HG02678 (cell line): Measurements from ENCODE around the gene DNAAF5.
A peak's percentile ranks its signal among the peaks of the same experiment; 100 is the strongest.

Experiments used
- ATAC-seq: cut with Tn5 transposase; IDR thresholded peaks from one replicate; pipeline ENCODE4 v1.9.1; 2021; ENCODE audit warnings: mild to moderate bottlenecking, moderate library complexity; ENCODE audit not compliant: unreplicated experiment

The DNAAF5 gene

DNA sequence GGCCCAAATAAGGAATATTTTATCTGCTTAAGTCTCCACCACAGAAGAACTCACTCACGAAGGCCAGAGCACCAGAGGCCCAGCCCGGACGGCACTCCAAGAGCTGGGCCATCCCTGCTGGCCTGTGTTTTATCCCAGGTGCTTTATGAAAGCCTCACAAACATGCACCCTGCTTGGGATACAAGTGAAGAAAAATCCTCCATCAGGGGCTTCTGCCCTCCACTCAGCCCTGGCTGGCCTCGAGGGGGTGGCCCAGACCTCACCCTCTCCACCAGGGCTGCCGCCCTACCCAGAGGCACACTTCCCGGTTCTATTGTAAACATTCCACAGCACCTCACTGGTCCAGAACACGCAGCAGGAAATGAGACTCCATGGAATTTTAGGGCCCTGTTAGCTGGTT is 19.8 kb upstream of the DNAAF5 start:
- ATAC-seq: no peak

DNA sequence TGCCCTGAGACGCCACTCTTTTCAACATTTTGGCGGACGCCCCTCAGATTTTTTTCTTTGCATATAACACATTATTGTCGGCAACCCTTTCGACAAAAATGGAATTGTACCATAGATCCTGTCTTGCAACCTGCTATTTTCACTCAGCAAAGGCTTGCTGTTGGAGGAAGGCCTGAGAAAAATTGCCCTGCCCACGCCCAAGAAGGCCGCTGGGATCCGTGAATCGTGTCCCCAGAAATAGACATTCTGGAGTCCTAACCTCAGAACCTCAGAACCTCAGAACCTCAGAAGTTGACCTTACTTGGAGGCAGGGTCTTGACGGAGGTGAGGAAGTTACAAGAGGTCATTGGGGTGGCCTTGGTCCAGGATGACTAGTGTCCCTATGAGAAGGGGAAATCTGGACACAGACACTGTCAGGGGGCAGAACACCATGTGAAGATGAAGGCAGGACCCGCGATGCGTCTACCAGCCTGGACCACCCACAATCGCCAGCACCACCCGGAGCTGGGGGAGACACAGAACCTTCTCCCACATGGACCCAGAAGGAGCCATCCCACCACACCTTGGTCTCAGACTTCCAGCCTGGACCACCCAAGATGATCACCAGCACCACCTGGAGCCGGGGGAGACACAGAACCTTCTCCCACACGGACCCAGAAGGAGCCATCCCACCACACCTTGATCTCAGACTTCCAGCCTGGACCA is 19.1 kb upstream of the DNAAF5 start:
- ATAC-seq: no peak

DNA sequence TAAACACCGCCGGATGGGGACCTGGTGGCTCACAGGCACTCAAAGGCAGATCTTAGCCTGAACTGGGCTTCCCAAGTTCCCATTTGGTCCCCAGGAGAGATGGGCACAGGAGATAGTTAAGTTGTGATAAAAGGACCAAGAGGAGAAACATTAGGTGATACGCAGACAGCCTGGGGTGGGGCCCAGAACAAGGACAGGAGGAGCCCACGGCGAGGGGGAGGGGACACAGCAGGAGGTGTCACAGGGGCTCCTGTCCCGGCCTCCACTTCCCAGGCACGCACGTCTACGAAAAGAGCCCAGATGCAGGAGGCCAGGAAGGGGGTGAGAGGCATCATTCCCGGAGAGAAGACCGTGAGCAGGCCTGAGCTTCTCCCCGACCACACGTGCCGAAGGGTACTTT is 16.3 kb upstream of the DNAAF5 start:
- no peak for ATAC-seq

DNA sequence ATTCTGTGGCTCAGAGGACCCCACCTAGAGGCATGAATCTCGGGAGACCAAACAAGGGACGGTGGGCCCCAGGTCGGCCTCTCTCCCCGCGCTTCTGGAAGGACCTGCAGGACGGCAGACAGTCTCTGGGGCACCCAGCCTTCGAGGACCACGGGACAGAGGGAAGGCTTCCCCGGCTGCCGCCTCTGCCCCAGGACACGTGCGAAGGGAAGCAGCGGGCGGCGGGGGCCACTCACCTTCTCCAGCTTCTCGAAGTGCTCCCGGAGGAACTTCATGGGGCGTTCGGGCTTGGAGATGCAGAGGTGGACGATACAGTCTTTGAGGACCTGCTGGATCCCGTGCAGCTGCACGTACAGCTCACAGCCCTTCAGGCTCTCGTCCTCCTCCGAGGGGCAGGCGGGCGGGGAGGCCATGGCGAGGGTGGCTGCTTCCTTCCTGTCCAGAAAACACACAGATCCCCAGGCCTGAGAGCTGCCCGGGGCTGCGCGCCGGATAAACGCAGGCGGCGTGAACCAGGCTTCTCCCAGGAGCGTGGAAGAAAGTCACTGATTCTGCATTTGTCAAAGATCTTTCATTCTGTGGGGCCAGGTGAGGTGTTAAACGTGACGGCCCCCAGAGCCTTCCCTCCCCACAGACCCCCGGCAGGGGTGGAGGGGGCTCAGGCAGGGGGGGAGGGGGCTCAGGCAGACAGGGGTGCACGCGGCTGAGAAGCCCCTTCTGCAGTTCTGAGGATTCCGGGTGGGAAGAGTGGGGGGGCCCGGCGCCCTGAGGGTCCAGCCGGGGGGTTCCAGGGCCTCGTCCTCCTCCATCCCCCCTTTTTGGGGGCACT is 15.2 kb upstream of the DNAAF5 start:
- no peak for ATAC-seq

DNA sequence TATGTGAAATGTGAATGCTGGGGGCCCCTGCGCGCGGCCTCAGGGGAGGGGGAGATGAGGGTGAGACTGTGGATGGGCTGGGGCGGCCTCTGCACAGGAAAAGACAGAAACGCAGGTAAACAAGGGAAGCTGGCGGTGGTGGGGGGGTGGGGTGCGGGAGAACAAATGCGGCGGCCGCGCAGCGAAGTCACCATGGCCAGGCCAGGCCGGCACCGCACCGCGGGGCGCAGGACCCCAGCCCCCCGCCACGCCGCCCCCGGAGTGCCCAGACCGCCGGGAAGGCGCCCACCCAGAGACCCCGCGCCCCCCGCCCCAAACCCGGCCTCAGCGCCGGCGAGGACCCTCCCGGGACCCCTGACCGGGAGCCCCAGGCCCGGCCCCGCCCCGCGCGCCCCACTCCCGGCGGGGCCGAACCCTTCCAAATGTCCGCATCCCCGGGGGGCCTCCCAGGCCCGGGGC is 14.5 kb upstream of the DNAAF5 start:
- ATAC-seq: no peak

DNA sequence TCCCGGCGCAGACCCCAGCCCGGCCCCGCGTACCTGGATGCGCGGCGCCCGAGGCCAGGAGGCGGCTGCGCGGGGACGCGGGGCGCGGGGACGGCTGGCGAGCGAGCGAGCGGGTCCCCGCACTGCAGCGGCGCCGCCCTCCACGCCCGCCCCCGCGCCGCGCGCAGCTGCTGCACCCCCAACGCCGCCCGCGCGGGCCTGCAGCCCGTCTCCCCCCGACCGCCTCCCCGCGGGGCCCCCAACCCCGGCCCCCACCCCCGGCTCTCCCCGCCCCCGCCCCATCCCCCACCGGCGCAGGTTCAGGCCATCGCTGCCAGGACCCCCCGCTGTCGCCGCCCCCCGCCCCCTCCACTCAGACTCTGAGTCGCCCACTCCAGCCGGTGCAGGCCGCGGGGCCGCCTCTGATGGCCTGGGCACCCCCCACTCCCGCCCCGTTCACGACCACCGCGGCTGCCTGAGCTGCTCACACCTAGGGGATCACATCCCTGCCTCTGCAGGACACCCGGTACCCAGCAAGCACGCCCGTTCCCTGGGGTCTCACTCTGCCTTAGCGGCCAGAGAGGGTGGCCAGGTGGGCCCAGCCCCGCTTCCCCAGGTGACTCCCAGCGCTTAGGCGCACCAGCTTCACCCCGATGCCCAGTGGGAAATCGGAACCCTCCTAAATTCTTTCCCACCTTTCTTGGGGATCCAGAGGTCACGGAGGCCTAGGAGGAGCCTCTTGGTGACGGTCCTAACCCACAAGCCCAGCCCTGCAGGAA is 13.9 kb upstream of the DNAAF5 start:
- ATAC-seq: no peak

DNA sequence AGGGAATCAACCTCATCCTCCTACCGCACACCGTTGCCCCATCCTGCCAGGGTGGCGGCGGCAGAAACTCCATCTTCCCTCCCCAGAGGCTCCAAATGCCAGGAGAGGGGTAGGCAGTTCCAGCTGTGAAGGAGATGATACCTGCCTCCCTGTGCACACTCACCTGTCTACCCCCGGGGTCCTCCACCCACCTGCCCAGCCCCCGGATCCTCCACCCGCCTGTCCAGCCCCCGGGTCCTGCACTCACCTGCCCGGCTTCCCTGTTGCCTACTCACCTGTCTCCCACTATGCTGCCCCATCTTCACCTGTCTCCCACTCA is 13.4 kb upstream of the DNAAF5 start:
- ATAC-seq: no peak

DNA sequence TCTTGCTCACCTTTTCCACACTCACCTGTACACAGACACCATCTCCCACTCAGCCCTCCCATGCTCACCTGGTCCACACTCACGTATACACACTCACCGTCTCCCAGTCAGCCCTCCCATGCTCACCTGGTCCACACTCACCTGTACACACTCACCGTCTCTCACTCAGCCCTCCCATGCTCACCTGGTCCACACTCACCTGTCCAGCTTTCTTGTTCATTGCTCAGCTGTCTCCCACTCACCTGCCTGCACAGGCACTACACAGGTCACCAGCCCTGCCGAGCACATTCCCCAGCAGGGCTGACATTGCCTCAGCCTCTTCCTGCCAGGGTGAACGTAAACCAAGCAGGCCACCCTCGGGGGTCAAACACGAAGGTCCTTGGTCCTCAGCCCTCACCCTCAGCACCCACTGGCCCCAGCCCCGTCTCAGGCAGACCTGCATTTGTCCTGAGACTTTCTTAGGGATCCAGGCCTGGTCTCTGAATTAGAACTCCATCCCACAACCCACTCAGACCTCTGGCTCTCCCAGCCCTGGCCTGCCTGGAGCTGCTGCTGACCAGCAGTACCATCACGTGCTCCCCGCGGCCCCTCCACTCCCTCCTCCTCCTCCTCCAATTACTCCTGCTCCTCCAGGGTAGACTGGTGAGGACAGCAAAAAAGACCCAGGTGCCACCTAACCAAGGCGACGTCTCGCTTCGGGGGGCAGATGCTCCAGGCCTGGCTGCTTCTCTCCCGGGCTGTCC is 12.8 kb upstream of the DNAAF5 start:
- ATAC-seq: no peak

DNA sequence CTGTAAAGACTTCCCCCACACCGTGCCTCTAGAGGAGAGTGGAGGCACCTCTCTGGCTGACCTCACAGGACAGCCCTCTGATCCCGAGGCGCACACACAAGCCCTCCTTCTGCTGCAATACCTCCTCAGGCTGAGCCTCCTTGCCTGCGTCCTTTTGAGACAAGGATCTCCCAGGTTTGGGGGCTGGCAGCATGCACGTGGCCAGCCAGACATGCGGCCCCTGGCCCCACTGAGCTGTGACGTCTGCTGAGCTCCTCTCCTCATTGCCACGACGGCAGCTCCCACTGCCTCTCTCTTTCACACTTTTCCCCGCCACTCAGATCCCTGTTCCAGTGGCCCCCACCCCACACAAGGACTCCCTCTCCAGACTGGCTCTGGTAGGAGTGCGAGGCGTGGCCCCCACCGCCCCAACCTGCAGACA is 12.2 kb upstream of the DNAAF5 start:
- ATAC-seq: no peak

DNA sequence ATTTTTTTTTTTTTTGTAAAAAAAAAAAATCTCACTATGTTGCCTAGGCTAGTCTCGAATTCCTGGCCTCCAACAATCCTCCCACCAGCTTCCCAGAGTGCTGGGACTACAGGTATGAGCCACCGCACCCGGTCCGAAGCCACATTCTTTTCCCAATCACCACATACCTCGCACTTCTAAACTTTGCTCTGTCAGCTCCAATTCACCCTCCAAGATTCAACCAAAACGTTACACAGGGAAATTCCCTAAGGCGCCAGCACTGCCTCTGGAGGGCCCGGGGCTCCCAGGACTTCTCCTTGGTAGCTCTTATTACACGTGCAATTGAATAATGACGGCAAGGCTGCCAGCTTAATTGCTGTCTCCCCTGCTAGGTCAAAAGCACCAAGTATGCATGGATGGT is 10.3 kb upstream of the DNAAF5 start:
- ATAC-seq: no peak

DNA sequence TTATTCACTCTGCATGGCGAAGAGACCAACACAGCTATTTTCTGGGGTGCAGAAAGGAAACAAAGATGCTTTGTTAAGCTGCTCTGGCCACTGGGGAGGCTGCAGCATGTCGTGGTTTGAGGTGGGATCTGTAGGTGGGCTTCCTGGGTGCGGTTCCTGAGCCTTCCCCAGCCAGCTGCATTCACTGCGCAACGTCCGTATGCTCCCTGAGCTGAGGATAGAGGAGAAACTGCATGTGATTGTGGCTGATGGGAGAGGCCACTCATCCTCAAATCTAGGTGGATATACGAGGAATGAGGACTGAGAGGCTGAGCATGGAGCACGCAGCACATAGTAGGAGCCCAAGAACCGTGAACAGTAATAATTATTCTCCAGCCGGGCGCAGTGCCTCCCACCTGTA is 9.9 kb upstream of the DNAAF5 start:
- ATAC-seq: no peak

DNA sequence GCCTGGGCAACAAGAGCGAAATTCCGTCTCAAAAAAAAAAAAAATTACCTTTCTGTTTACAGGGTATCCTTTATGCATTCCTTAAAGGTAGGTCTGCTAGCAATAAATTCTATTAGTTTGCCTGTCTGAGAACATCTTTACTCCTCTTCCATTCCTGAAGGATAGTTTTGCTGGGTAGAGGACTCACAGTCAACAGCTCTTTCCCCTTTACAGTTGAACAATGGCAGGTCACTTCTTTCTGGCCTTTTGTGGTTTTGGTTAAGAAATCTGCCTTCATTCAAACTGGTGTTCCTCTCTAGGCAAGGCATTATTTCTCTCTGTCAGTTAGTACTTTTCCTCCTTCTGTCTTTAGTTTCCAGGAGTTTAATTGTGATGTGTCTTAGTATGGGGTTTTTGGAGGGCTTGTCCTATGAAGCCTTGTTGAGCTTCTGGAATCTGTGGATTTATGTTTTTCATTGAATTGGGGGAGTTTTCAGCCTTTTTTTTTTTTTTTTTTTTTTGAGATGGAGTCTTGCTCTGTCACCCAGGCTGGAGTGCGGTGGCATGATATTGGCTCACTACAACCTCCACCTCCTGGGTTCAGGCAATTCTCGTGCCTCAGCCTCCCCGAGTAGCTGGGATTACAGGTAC is 4.8 kb upstream of the DNAAF5 start:
- no peak for ATAC-seq

DNA sequence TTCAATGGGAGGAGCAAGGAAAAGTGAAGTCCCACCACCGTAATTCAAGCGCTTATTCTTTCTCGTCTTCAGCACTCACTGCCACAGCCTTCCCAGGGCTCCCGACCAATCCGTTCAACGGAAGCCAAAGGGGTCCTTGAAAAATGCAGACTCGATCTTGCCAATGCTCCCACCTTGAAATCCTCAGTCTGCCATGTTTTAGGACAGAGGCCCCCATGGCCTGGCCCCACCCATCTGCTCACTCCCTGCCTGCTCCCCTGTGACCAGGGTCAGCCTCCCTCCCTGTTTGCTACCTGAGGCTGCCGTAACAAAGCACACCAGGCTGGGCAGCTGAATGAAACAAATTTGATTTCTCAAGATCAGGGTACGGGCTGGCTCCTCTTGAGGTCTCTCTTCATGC is 3.0 kb upstream of the DNAAF5 start:
- no peak for ATAC-seq

DNA sequence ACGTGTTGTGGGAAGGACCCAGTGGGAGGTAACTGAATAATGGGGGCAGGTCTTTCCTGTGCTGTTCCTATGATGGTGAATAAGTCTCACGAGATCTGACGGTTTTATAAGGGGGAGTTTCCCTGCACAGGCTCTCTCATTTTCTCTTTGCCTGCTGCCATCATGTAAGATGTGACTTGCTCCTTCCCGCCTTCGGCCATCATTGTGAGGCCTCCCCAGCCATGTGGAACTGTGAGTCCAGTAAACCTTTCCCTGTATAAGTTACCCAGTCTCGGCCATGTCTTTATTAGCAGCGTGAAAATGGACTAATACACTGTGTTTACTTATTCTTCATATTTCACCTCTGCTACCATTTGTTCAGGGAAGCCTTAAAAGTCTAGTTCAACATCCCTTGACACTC is 2.2 kb upstream of the DNAAF5 start:
- ATAC-seq: no peak

DNA sequence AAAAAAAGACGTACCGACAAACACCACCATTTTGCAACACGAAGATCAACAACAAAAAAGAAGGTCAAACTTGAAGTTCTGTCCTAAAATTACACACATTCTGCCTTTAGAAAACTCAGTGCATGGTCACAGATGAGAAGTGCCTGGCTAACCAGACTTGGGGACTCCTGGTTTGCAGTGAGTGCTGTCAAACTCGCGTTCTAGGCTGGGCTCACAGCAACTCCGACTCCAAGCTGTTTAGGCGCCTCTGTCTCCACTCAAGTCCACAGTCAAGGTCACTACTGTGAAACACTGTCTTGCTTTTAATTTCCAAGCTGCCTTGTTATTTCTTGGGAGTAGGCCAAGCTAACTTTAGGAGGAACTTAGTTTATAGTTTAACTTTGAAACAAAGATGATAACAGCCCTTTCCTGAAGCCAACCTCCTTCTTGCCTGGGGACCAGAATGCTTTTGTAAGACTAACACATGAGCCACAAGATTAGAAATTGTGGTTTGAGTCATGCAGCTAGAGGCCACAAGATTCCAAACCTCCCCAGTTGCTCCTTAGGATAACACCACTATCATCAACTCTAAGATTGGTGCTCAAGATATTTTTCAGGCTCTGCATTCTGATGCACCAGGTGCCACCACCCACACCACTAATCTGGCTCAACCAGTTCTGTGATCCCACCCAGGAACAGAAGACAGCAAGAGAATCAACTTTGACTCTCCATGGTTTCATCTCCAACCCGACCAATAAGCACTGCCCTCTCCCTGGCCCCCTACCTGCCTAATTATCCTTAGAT is 1.1 kb upstream of the DNAAF5 start:
- no peak for ATAC-seq

DNA sequence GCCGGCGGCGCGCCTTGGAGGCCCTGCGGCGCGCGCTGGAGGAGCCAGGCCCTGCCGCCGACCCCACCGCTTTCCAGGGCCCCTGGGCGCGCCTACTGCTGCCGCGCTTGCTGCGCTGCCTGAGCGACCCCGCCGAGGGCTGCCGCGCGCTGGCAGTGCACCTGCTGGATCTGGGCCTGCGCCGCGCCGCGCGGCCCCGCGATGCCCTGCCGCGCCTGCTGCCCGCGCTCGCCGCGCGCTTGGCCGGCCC is 280 bp downstream of the DNAAF5 start:
- ATAC-seq: peak; percentile 42

DNA sequence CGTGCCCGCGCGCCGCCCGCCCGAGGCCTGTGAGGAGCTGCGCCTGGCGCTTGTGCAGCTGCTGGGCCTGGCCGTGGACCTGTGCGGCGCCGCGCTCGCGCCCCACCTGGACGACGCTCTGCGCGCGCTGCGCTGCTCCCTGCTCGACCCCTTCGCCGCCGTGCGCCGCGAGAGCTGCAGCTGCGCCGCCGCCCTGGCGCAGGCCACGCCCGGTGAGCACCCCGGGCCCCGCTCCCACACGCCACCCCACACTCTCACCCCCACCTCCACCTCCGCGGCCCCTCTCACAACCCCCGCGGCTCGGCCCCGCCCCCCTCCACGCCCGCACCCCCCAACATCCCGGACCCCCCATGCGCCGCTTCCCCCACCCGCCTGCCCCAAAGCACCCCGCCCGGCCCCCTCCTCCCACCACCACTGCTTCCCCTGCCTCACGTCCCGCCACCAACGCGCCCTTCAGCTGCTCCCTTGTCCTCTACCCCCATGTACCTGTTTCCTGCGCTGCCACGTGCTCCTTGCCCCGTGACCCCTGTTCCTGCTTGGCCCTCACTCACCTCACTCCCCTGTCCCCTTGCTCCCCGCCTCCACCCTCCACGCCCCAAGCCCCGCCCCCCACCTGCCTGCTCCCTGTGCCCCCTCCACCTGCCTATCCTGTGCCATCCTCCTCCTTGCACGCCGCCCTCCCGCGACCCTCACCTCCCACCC is 756 bp downstream of the DNAAF5 start, which contains the start of gene PRKAR1B:
Gene PRKAR1B (minus strand): TSS at position 178 of the 702 bp plus-strand sequence. CDS start 15,776 bp downstream, outside the sequence.
- ATAC-seq: peak; percentile 44

DNA sequence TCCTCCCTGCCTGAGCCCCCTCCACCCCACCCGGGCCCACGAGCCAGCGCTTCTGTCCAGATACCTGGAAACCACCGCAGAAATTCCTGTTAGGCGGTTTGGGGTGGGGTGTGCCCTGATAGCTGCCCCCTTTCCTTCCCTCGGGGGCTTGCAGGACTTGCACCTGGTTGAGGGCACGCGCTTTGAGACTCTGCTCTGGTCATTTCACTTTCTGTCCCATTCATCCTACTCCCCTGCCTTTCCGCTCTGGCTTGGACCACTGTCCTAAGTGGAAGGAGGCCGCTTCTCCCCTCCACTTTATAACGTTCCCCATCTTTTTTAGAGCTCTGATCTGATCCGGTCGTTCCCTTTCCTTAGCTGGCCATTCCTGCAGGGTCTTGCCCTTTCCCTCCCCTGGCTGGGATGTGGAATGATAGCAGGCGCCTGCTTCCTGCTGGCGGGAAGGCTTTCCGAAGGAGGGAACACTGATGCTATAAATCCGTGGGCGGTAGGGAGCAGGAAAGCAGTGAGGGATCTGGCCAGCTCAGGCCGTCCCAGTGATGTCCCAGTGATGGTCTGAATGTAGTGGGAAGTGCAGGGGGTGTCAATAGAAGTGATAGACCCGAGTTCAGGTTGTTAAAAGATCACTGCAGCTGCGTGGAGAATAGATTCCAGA is 1.4 kb downstream of the DNAAF5 start:
- ATAC-seq: no peak

DNA sequence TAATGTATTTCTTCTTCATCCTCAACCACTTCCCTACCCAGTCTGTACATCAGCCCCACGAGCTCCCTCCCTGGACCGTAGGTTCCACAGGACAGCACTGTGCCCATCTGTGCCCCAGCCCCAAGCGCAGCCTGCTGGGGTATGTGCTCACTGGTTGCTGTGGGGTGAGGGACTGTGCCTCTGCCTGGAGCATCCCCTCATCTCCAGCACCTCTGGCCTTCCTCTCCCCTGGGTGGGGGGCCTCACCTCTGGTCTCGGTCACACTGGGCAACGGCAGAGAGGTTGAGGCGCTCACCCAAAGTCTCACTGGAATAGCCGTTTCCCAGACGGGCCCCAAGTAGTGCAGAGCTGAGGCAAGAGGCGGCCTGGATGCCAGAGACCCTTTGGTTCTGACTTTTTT is 2.1 kb downstream of the DNAAF5 start:
- no peak for ATAC-seq
